H9 (cell line): ENCODE data around the gene USP4. TPM values are rescaled to one million over a fixed set of nuclear protein-coding genes. Genes with fewer than 3 reads are reported as not detected.

Source experiments
- DNase-seq: peaks from one replicate; pipeline ENCODE4 v3.0.0-alpha.2; 2017
- H2AFZ ChIP-seq: one replicate; pipeline ENCODE4 v1.6.1; 2013; ENCODE audit warnings: mild to moderate bottlenecking, low read length, control low read depth, moderate library complexity
- H2AK5ac ChIP-seq: 2 replicates; pipeline ENCODE4 v1.6.1; 2013; ENCODE audit warnings: low read length, control low read depth, mixed read lengths; ENCODE audit not compliant: insufficient read length
- H2BK120ac ChIP-seq: one replicate; pipeline ENCODE4 v1.6.1; 2013; ENCODE audit warnings: low read depth, mild to moderate bottlenecking, low read length, control low read depth, inconsistent platforms; ENCODE audit not compliant: poor library complexity, severe bottlenecking
- H2BK12ac ChIP-seq: 2 replicates; pipeline ENCODE4 v1.6.1; 2013; ENCODE audit warnings: low read length, control low read depth, mixed read lengths, low read depth; ENCODE audit not compliant: insufficient read length
- H2BK15ac ChIP-seq: 2 replicates; pipeline ENCODE4 v1.6.1; 2013; ENCODE audit warnings: low read depth, low read length, control low read depth
- H2BK20ac ChIP-seq: one replicate; pipeline ENCODE4 v1.6.1; 2013; ENCODE audit warnings: low read depth, mild to moderate bottlenecking, low read length, control low read depth, inconsistent platforms; ENCODE audit not compliant: poor library complexity, severe bottlenecking
- H2BK5ac ChIP-seq: 2 replicates; pipeline ENCODE4 v1.6.1; 2013; ENCODE audit warnings: low read length, control low read depth, mixed read lengths; ENCODE audit not compliant: insufficient read length
- H3K14ac ChIP-seq: 2 replicates; pipeline ENCODE4 v1.6.1; 2013; ENCODE audit warnings: low read length, control low read depth; ENCODE audit not compliant: insufficient read depth
- H3K18ac ChIP-seq: 2 replicates; pipeline ENCODE4 v1.6.1; 2013; ENCODE audit warnings: low read depth, mild to moderate bottlenecking, mixed read lengths, low read length, control low read depth; ENCODE audit not compliant: insufficient read length
- H3K23ac ChIP-seq: 2 replicates; pipeline ENCODE4 v1.6.1; 2013; ENCODE audit warnings: low read length, control low read depth, mixed read lengths, low read depth; ENCODE audit not compliant: insufficient read length
- H3K23me2 ChIP-seq: 2 replicates; pipeline ENCODE4 v1.6.1; 2013; ENCODE audit warnings: low read depth, mild to moderate bottlenecking, mixed read lengths, low read length, control low read depth; ENCODE audit not compliant: insufficient read length, poor library complexity, severe bottlenecking
- H3K27ac ChIP-seq: 2 replicates; pipeline ENCODE4 v1.5.1; 2013; ENCODE audit warnings: low read length, control low read depth, mixed read lengths, low read depth; ENCODE audit not compliant: insufficient read length
- H3K27me3 ChIP-seq: 2 replicates; pipeline ENCODE4 v1.6.1; 2013; ENCODE audit warnings: low read length, control low read depth, inconsistent platforms; ENCODE audit not compliant: insufficient read depth
- H3K4ac ChIP-seq: 2 replicates; pipeline ENCODE4 v1.6.1; 2013; ENCODE audit warnings: low read depth, mild to moderate bottlenecking, control low read depth, inconsistent platforms, low read length, moderate library complexity
- H3K4me1 ChIP-seq: 2 replicates; pipeline ENCODE4 v1.6.1; 2013; ENCODE audit warnings: low read length, control low read depth, inconsistent platforms; ENCODE audit not compliant: insufficient read depth
- H3K4me2 ChIP-seq: 2 replicates; pipeline ENCODE4 v1.6.1; 2013; ENCODE audit warnings: low read length, control low read depth, mixed read lengths; ENCODE audit not compliant: insufficient read length, insufficient read depth
- H3K56ac ChIP-seq: 2 replicates; pipeline ENCODE4 v1.6.1; 2013; ENCODE audit warnings: low read depth, mild to moderate bottlenecking, mixed read lengths, low read length, control low read depth; ENCODE audit not compliant: insufficient read length
- H3K79me1 ChIP-seq: 2 replicates; pipeline ENCODE4 v1.6.1; 2013; ENCODE audit warnings: low read depth, mild to moderate bottlenecking, moderate library complexity, low read length, control low read depth, inconsistent platforms; ENCODE audit not compliant: insufficient read depth, poor library complexity, severe bottlenecking
- H3K79me2 ChIP-seq: 2 replicates; pipeline ENCODE4 v1.6.1; 2013; ENCODE audit warnings: low read length, control low read depth, inconsistent platforms; ENCODE audit not compliant: insufficient read depth
- H3K9ac ChIP-seq: 2 replicates; pipeline ENCODE4 v1.6.1; 2013; ENCODE audit warnings: low read length, control low read depth, mixed read lengths; ENCODE audit not compliant: insufficient read length; ENCODE audit errors: extremely low read depth
- H3K9me3 ChIP-seq: one replicate; pipeline ENCODE4 v1.6.1; 2013; ENCODE audit warnings: low read depth, low read length, inconsistent platforms; ENCODE audit not compliant: control insufficient read depth
- H3T11ph ChIP-seq: one replicate; pipeline ENCODE4 v1.6.1; 2013; ENCODE audit warnings: mild to moderate bottlenecking, low read length, control low read depth, inconsistent platforms
- H4K20me1 ChIP-seq: one replicate; pipeline ENCODE4 v1.6.1; 2013; ENCODE audit not compliant: control insufficient read depth, insufficient read length, insufficient read depth
- H4K5ac ChIP-seq: 2 replicates; pipeline ENCODE4 v1.6.1; 2013; ENCODE audit warnings: low read depth, mild to moderate bottlenecking, mixed read lengths, low read length, control low read depth; ENCODE audit not compliant: insufficient read length
- H4K8ac ChIP-seq: replicated peaks from 2 replicates; pipeline ENCODE4 v1.6.1; 2013; ENCODE audit warnings: low read length, control low read depth, mixed read lengths, low read depth; ENCODE audit not compliant: insufficient read length
- H4K91ac ChIP-seq: 2 replicates; pipeline ENCODE4 v1.6.1; 2013; ENCODE audit warnings: low read depth, mild to moderate bottlenecking, moderate library complexity, mixed read lengths, low read length, control low read depth; ENCODE audit not compliant: insufficient read length
- H3K27ac Mint-ChIP-seq, 3 experiments: 2 replicates in 2 of 3; 3 replicates in 1 of 3; pipeline ENCODE4 v1.8.0; 2020 to 2021; ENCODE audit warnings: mixed read lengths in 3 of 3, mild to moderate bottlenecking in 1 of 3, moderate library complexity in 1 of 3
- H3K27me3 Mint-ChIP-seq: 2 replicates; pipeline ENCODE4 v1.8.0; 2021; ENCODE audit warnings: low read depth, mild to moderate bottlenecking, moderate library complexity, mixed read lengths
- H3K36me3 Mint-ChIP-seq, 3 experiments: 2 replicates in 2 of 3; 3 replicates in 1 of 3; pipeline ENCODE4 v1.8.0; 2020 to 2021; ENCODE audit warnings: low read depth in 3 of 3, mixed read lengths in 3 of 3; ENCODE audit not compliant: insufficient read depth in 1 of 3
- H3K4me1 Mint-ChIP-seq, 2 experiments: 2 replicates each; pipeline ENCODE4 v1.8.0; 2020; ENCODE audit warnings: mixed read lengths in 2 of 2
- H3K4me3 Mint-ChIP-seq, 2 experiments: 2 replicates in 1 of 2; 3 replicates in 1 of 2; pipeline ENCODE4 v1.8.0; 2020 to 2021; ENCODE audit warnings: mild to moderate bottlenecking in 2 of 2, mixed read lengths in 2 of 2, moderate library complexity in 1 of 2
- H3K9me3 Mint-ChIP-seq, 2 experiments: 2 replicates in 1 of 2; 3 replicates in 1 of 2; pipeline ENCODE4 v1.8.0; 2020; ENCODE audit warnings: mild to moderate bottlenecking in 2 of 2, mixed read lengths in 2 of 2, moderate library complexity in 1 of 2
- WGBS: extraction: QIAGEN DNeasy Blood & Tissue Kit; methylation state at CpG from one replicate; pipeline ENCODE4 v1.1.7; 2013; ENCODE audit warnings: missing lambda C conversion rate, low lambda C conversion rate, mixed read lengths; ENCODE audit not compliant: insufficient read length; ENCODE audit errors: extremely low coverage; 5-methylcytosine and 5-hydroxymethylcytosine counted together
- total RNA-seq: library from RNA; stranded (reverse); gene quantifications from 2 replicates; pipeline ENCODE4 v1.2.1, GENCODE V29; 2021
- TF ChIP-seq, protein P1 (sequence below): fragments of 200-600 bp; sonication (generic); conservative IDR thresholded peaks from 3 replicates; pipeline ENCODE4 v1.8.0; 2021; ENCODE audit warnings: antibody characterized with exemption, mild to moderate bottlenecking

USP4 gene
- total RNA-seq, 1 experiment from 2014 or later = 36.1 TPM

DNA sequence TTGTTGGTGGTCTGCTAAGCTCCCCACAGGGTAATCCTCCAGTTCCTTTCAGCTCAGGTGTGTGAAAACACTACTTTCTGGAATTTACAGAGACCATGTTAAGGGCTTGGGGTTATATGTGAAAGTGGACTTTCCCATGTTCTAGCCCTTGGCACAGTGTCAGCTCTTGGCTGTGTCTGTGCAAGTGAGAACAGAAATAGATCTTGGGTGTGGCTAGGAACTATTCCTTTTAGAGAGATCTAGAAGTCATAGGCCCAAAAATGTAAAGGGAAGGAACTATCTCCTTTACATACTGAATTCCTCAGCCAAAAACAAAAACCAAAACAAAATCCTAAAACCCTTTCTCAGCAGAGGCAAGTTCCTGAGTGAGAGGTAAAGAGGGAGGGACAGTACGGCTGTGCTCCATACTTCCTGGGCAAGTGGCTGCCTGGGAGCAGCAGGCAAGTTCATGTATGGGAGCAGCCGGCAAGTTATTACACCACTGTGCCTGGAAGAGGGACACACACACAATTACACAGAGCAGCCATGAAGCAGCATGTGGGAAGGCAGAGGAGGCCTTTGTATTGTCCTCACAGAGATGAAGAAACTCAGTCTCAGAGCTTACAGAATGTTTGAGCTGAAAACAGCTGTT is 43.0 kb downstream of the USP4 start:
- H3K79me2 ChIP-seq = no peaks in the 10 kb centered on the region
- TF ChIP-seq, protein P1, sequence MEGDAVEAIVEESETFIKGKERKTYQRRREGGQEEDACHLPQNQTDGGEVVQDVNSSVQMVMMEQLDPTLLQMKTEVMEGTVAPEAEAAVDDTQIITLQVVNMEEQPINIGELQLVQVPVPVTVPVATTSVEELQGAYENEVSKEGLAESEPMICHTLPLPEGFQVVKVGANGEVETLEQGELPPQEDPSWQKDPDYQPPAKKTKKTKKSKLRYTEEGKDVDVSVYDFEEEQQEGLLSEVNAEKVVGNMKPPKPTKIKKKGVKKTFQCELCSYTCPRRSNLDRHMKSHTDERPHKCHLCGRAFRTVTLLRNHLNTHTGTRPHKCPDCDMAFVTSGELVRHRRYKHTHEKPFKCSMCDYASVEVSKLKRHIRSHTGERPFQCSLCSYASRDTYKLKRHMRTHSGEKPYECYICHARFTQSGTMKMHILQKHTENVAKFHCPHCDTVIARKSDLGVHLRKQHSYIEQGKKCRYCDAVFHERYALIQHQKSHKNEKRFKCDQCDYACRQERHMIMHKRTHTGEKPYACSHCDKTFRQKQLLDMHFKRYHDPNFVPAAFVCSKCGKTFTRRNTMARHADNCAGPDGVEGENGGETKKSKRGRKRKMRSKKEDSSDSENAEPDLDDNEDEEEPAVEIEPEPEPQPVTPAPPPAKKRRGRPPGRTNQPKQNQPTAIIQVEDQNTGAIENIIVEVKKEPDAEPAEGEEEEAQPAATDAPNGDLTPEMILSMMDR = no peak
- no peak overlapping the region for H2BK120ac ChIP-seq
- no peaks in the 10 kb centered on the region for H3K4me1 ChIP-seq
- H3T11ph ChIP-seq = no peak overlapping the region
- H3K27me3 ChIP-seq = no peaks in the 10 kb centered on the region
- DNase-seq = no peak
- no peak overlapping the region for H3K4me2 ChIP-seq
- no peak overlapping the region for H3K18ac ChIP-seq
- peaks cover 34 to 73% (median 62%) of the 10 kb centered on the region in 3 experiments; a peak in 6 of 7 replicates for H3K36me3 Mint-ChIP-seq
- no peak overlapping the region for H2AFZ ChIP-seq
- H3K9me3 ChIP-seq = no peaks in the 10 kb centered on the region
- no peak overlapping the region for H3K27ac ChIP-seq
- no peak overlapping the region for H3K4ac ChIP-seq
- H2BK15ac ChIP-seq = no peak overlapping the region
- H4K20me1 ChIP-seq = no peaks in the 10 kb centered on the region
- H3K27ac Mint-ChIP-seq = peak overlapping the region in 1 of 3 experiments; percentile 24; a peak in 2 of 7 replicates
- no peaks in the 10 kb centered on the region for H3K79me1 ChIP-seq
- no peak overlapping the region for H4K91ac ChIP-seq
- peak overlapping the region in 1 of 2 experiments; percentile 13; a peak in 1 of 5 replicates for H3K4me3 Mint-ChIP-seq
- no peak overlapping the region for H4K5ac ChIP-seq
- no peaks in the 10 kb centered on the region for H3K27me3 Mint-ChIP-seq
- no peak overlapping the region for H2AK5ac ChIP-seq
- no peaks in the 10 kb centered on the region for H3K23me2 ChIP-seq
- no peak overlapping the region for H3K14ac ChIP-seq
- no peak overlapping the region for H3K23ac ChIP-seq
- no peaks in the 10 kb centered on the region for H3K4me1 Mint-ChIP-seq
- H2BK20ac ChIP-seq = no peak overlapping the region
- H2BK12ac ChIP-seq = no peak overlapping the region
- H3K9me3 Mint-ChIP-seq = no peaks in the 10 kb centered on the region; a peak in 2 of 5 replicates
- H3K9ac ChIP-seq = no peak overlapping the region
- WGBS = no CpG with 5 or more reads among the region's 2 CpGs
- H2BK5ac ChIP-seq = no peak overlapping the region
- H3K56ac ChIP-seq = no peak overlapping the region
- H4K8ac ChIP-seq = no peak overlapping the region
